SK-N-MC (cell line): ENCODE results near the gene KLHL36.

Source experiments
- EZH2 ChIP-seq: fragments of 200-600 bp; sonication (generic); IDR thresholded peaks from one replicate; pipeline ENCODE4 v1.6.1; 2017; ENCODE audit warnings: antibody characterized with exemption
- POLR2AphosphoS5 ChIP-seq: IDR thresholded peaks from 2 replicates; pipeline ENCODE4 v1.6.1; 2012; ENCODE audit warnings: mild to moderate bottlenecking, low read depth, low read length, borderline replicate concordance

DNA sequence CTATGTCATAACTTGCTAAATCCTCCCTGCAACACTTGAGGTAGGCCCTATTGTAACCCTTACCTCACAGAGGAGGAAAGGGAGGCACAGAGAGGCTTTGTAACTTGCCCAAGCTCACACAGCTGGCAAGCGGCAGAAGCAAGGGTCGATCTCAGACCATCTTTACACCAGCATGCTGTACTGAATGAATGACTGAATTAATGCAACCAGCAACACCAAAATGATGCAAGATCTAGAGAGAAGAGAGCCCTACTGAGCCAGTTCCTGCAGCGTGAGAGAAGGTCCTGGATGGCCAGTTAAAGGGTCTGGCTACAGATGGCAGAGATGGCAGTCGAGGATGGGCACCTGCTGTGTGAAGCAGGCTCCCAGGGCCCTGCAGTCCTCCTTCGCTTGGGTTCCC lies 8.2 kb upstream of the KLHL36 start:
- TF ChIP-seq POLR2AphosphoS5, result no peak
- no peak for TF ChIP-seq EZH2
